Mucosa of descending colon (tissue), 3 donors: ENCODE results near the gene EXTL1. TPM values are rescaled to one million over a fixed set of nuclear protein-coding genes. Genes with fewer than 3 reads are reported as not detected.

ENCODE experiments used
- ATAC-seq: fragments of 200-7000 bp; cut with Tn5 transposase; one replicate; pipeline ENCODE4 v1.9.1; 2020; ENCODE audit warnings: mild to moderate bottlenecking, moderate library complexity
- DNase-seq, 3 donors: peaks; one replicate each; pipeline ENCODE4 v3.0.0-alpha.2; 2020
- H3K36me3 ChIP-seq: fragments of 200-600 bp; one replicate; pipeline ENCODE4 v1.8.0; 2021; ENCODE audit warnings: low read depth, mild to moderate bottlenecking
- H3K4me1 ChIP-seq: fragments of 200-600 bp; one replicate; pipeline ENCODE4 v1.8.0; 2021; ENCODE audit warnings: low read depth, mild to moderate bottlenecking
- H3K4me3 ChIP-seq: fragments of 200-600 bp; one replicate; pipeline ENCODE4 v1.8.0; 2021; ENCODE audit warnings: mild to moderate bottlenecking
- H3K9me3 ChIP-seq: fragments of 200-600 bp; one replicate; pipeline ENCODE4 v1.8.0; 2021; ENCODE audit warnings: mild to moderate bottlenecking
- CTCF ChIP-seq: fragments of 200-600 bp; IDR thresholded peaks from one replicate; pipeline ENCODE4 v1.8.0; 2022; ENCODE audit warnings: antibody characterized with exemption, mild to moderate bottlenecking
- intact Hi-C, 2 donors: fragments of 100-400 bp; cut with DNase I in 1 of 2; cut with micrococcal nuclease in 1 of 2; formaldehyde crosslinking; loops; one replicate each; pipeline versions ENCODE4 v1.11.0 to v1.11.1; 2022; cut with DNase I, micrococcal nuclease
- total RNA-seq, 3 donors: library from RNA; stranded (reverse); fragmentation: NEBNext Ultra II Directional in 2 of 3; extraction: Animal tissue kit (Norgen Biotek cat#: 25700) in 2 of 3; gene quantifications; one replicate each; pipeline versions ENCODE4 v1.2.1 to v1.2.4, GENCODE V29; 2021 to 2023
- donor health status: DM: no; HTN: no; CAD: no; lungs with moderate emphysema.
- donor health status: DM: no; HTN: no; CAD: no.
- donor health status: DM: no; HTN: yes; CAD: no.

Gene EXTL1
- total RNA-seq, 3 donors from 2014 or later = 0.14 to 1.7 TPM; not detected in 1

- ATAC-seq (no peak), DNase-seq (no peak)
- TF ChIP-seq CTCF = no peak
- no peaks in the 10 kb centered on the region for H3K4me1 ChIP-seq
- no peaks in the 10 kb centered on the region for H3K9me3 ChIP-seq
- H3K4me3 ChIP-seq = no peak overlapping the region
- intact Hi-C loops = no loop called here
- no peaks in the 10 kb centered on the region for H3K36me3 ChIP-seq
Measured at GRCh38 chr1:26010825-26011224, 10.8 kb upstream of the EXTL1 start.

GRCh38 chr1:26012864-26013263, 8.7 kb upstream of the EXTL1 start:
- no peak for DNase-seq
- Histone ChIP-seq H3K36me3 (no peaks in the 10 kb centered on the region), H3K9me3 (no peaks in the 10 kb centered on the region), H3K4me3 (no peak overlapping the region), H3K4me1 (no peaks in the 10 kb centered on the region)
- no peak for TF ChIP-seq CTCF
- ATAC-seq = peak; percentile 36
- intact Hi-C loops = no loop called here

- intact Hi-C loops = no loop called here
- TF ChIP-seq CTCF = no peak
- DNase-seq (no peak), ATAC-seq (no peak)
- H3K4me3 ChIP-seq = no peak overlapping the region
- H3K4me1 ChIP-seq = no peaks in the 10 kb centered on the region
- H3K9me3 ChIP-seq = no peaks in the 10 kb centered on the region
- no peaks in the 10 kb centered on the region for H3K36me3 ChIP-seq
Measured at GRCh38 chr1:26014179-26014578, 7.4 kb upstream of the EXTL1 start.

GRCh38 chr1:26015358-26015757, 6.2 kb upstream of the EXTL1 start:
- peak; percentile 48 for ATAC-seq
- no peak for TF ChIP-seq CTCF
- no peak overlapping the region for H3K4me3 ChIP-seq
- H3K9me3 ChIP-seq = no peaks in the 10 kb centered on the region
- no peaks in the 10 kb centered on the region for H3K36me3 ChIP-seq
- DNase-seq = peak in 1 of 3 donors; percentile 40
- intact Hi-C loops = no loop called here
- H3K4me1 ChIP-seq = no peaks in the 10 kb centered on the region

- Histone ChIP-seq H3K9me3 (no peaks in the 10 kb centered on the region), H3K4me1 (no peaks in the 10 kb centered on the region), H3K36me3 (no peaks in the 10 kb centered on the region), H3K4me3 (no peak overlapping the region)
- intact Hi-C loops = no loop called here
- DNase-seq (no peak), ATAC-seq (no peak)
- TF ChIP-seq CTCF = no peak
Measured at GRCh38 chr1:26016258-26016952, 5.2 kb upstream of the EXTL1 start.
